Right lobe of liver (tissue), 6 donors: ENCODE results near the gene KIFC1. TPM values are rescaled to one million over a fixed set of nuclear protein-coding genes. Genes with fewer than 3 reads are reported as not detected.
"Not testable (repeated sequence)": the region's sequence is repeated elsewhere in the genome, so short reads cannot be mapped to it uniquely, and the experiment has no call there.

Experiments
- ATAC-seq, 4 donors: fragments of 200-7000 bp; cut with Tn5 transposase; one replicate each; pipeline ENCODE4 v1.9.1; 2020; ENCODE audit warnings: mild to moderate bottlenecking in 4 of 4, moderate library complexity in 4 of 4
- DNase-seq, 3 donors: peaks; one replicate each; pipeline ENCODE4 v3.0.0-alpha.2; 2020
- H3K27ac ChIP-seq, 3 donors: fragments of 200-600 bp; one replicate each; pipeline ENCODE4 v1.8.0; 2022
- H3K27me3 ChIP-seq, 2 donors: fragments of 200-600 bp; one replicate each; pipeline ENCODE4 v1.8.0; 2022
- H3K36me3 ChIP-seq, 4 donors: fragments of 200-600 bp; sonication (generic) in 1 of 4; one replicate each; pipeline versions ENCODE4 v1.5.1 to v1.8.0; 2017 to 2022; ENCODE audit warnings: control low read depth in 1 of 4
- H3K4me1 ChIP-seq, 4 donors: fragments of 200-600 bp; sonication (generic) in 1 of 4; one replicate each; pipeline versions ENCODE4 v1.5.1 to v1.8.0; 2017 to 2022; ENCODE audit warnings: control low read depth in 1 of 4
- H3K4me3 ChIP-seq, 3 donors: fragments of 200-600 bp; one replicate each; pipeline ENCODE4 v1.8.0; 2022
- H3K9me3 ChIP-seq, 4 donors: fragments of 200-600 bp; sonication (generic) in 1 of 4; one replicate each; pipeline versions ENCODE4 v1.5.1 to v1.8.0; 2017 to 2022; ENCODE audit warnings: control low read depth in 1 of 4
- CTCF ChIP-seq, 4 donors: fragments of 200-600 bp in 3 of 4; fragments of 450-650 bp in 1 of 4; IDR thresholded peaks; one replicate each; pipeline versions ENCODE4 v1.5.1 to v1.8.0; 2016 to 2022; ENCODE audit warnings: antibody characterized with exemption in 4 of 4, mild to moderate bottlenecking in 2 of 4
- POLR2A ChIP-seq: fragments of 450-650 bp; IDR thresholded peaks from one replicate; pipeline ENCODE4 v1.6.1; 2017; ENCODE audit warnings: antibody characterized with exemption, mild to moderate bottlenecking
- WGBS: methylation state at CpG from one replicate; pipeline ENCODE4 v1.1.6; 2018; ENCODE audit warnings: low coverage, low lambda C conversion rate; ENCODE audit not compliant: insufficient coverage; ENCODE audit errors: missing lambda C conversion rate; 5-methylcytosine and 5-hydroxymethylcytosine counted together
- intact Hi-C, 2 donors: fragments of 100-400 bp; cut with DNase I; formaldehyde crosslinking; loops; one replicate each; pipeline versions ENCODE4 v1.11.2 to v1.14.1; 2022
- total RNA-seq, 6 experiments: library from RNA; depleted of rRNA in 2 of 6; stranded (reverse); fragments of >200 nt in 2 of 6; fragmentation: NEBNext Ultra II Directional in 3 of 6; extraction: Animal tissue kit (Norgen Biotek cat#: 25700) in 3 of 6; gene quantifications; one replicate each; pipeline versions ENCODE4 v1.1.0 to v1.2.4, GENCODE V29; 2016 to 2023
- donor health status: DM: no; HTN: yes; CAD: no.
- donor health status: DM: no; HTN: no; CAD: no.
- donor health status: DM: no; HTN: no; CAD: no.
- donor health status: DM: no; HTN: yes; CAD: no.
- donor health status: DM: no; HTN: yes; CAD: no.

KIFC1 gene
- total RNA-seq, 6 experiments from 2014 or later: 0.29 to 4.4 (median 1.3) TPM; not detected in 1

- ATAC-seq (peak; percentile 88 to 92 (median 92)), DNase-seq (peak; percentile 52 to 78 (median 57))
- intact Hi-C loops: no loop called here
- TF ChIP-seq CTCF (IDR thresholded peaks at IDR 0.05): no peak
- no peak for TF ChIP-seq POLR2A
- Histone ChIP-seq H3K27me3 (no peaks in the 10 kb centered on the region), H3K4me3 (no peak overlapping the region), H3K27ac (peak overlapping the region in 1 of 3 donors; percentile 14), H3K9me3 (no peaks in the 10 kb centered on the region), H3K4me1 (peaks cover 0 to 14% (median 8%) of the 10 kb centered on the region in 4 donors), H3K36me3 (no peaks in the 10 kb centered on the region)
- WGBS: 12% methylated on average over 9 of the region's 9 CpGs
Measured at GRCh38 chr6:33375143-33375671, 16.4 kb upstream of the KIFC1 start.

GRCh38 chr6:33377171-33377570, 14.5 kb upstream of the KIFC1 start:
- DNase-seq (no peak), ATAC-seq (no peak)
- intact Hi-C loops: no loop called here
- WGBS: 93% methylated on average over 4 of the region's 4 CpGs
- H3K4me3 ChIP-seq: no peak overlapping the region
- H3K9me3 ChIP-seq: no peaks in the 10 kb centered on the region
- no peak for TF ChIP-seq POLR2A
- no peak for TF ChIP-seq CTCF (IDR thresholded peaks at IDR 0.05)
- no peaks in the 10 kb centered on the region for H3K36me3 ChIP-seq
- H3K27ac ChIP-seq: no peak overlapping the region
- peaks cover 0 to 14% (median 8%) of the 10 kb centered on the region in 4 donors for H3K4me1 ChIP-seq
- no peaks in the 10 kb centered on the region for H3K27me3 ChIP-seq

- H3K4me3 ChIP-seq, H3K36me3 ChIP-seq, ATAC-seq, DNase-seq, H3K27ac ChIP-seq, H3K9me3 ChIP-seq, H3K27me3 ChIP-seq, intact Hi-C loops: not testable (repeated sequence)
- 93% methylated on average over 10 of the region's 10 CpGs for WGBS
- peaks cover 0 to 13% (median 8%) of the 10 kb centered on the region in 4 donors for H3K4me1 ChIP-seq
Measured at GRCh38 chr6:33379184-33379583, 12.4 kb upstream of the KIFC1 start.

GRCh38 chr6:33380272-33380981, 11.2 kb upstream of the KIFC1 start:
- DNase-seq: no peak
- WGBS: 87% methylated on average over 2 of the region's 2 CpGs
- Histone ChIP-seq H3K4me3 (no peak overlapping the region), H3K27ac (no peak overlapping the region), H3K36me3 (no peaks in the 10 kb centered on the region), H3K4me1 (peaks cover 0 to under 1% (median under 1%) of the 10 kb centered on the region in 4 donors), H3K27me3 (no peaks in the 10 kb centered on the region), H3K9me3 (no peaks in the 10 kb centered on the region)
- no peak for TF ChIP-seq POLR2A
- TF ChIP-seq CTCF (IDR thresholded peaks at IDR 0.05): no peak
- intact Hi-C loops: no loop called here
- no peak for ATAC-seq

GRCh38 chr6:33383427-33384185, 8.0 kb upstream of the KIFC1 start:
- Histone ChIP-seq H3K36me3 (no peaks in the 10 kb centered on the region), H3K4me3 (no peak overlapping the region), H3K9me3 (no peaks in the 10 kb centered on the region), H3K27me3 (no peaks in the 10 kb centered on the region), H3K27ac (no peak overlapping the region), H3K4me1 (no peaks in the 10 kb centered on the region)
- TF ChIP-seq POLR2A (no peak), CTCF (IDR thresholded peaks at IDR 0.05) (no peak)
- no peak for DNase-seq
- peak in 1 of 4 donors; percentile 12 for ATAC-seq
- intact Hi-C loops: no loop called here
- WGBS: 59% methylated on average over 2 of the region's 10 CpGs
